GM21786 (cell line): ENCODE measurements around the gene ANKZF1.

Experiments used
- ATAC-seq: cut with Tn5 transposase; IDR thresholded peaks from one replicate; pipeline ENCODE4 v1.9.1; 2021; ENCODE audit not compliant: unreplicated experiment

The ANKZF1 gene

DNA sequence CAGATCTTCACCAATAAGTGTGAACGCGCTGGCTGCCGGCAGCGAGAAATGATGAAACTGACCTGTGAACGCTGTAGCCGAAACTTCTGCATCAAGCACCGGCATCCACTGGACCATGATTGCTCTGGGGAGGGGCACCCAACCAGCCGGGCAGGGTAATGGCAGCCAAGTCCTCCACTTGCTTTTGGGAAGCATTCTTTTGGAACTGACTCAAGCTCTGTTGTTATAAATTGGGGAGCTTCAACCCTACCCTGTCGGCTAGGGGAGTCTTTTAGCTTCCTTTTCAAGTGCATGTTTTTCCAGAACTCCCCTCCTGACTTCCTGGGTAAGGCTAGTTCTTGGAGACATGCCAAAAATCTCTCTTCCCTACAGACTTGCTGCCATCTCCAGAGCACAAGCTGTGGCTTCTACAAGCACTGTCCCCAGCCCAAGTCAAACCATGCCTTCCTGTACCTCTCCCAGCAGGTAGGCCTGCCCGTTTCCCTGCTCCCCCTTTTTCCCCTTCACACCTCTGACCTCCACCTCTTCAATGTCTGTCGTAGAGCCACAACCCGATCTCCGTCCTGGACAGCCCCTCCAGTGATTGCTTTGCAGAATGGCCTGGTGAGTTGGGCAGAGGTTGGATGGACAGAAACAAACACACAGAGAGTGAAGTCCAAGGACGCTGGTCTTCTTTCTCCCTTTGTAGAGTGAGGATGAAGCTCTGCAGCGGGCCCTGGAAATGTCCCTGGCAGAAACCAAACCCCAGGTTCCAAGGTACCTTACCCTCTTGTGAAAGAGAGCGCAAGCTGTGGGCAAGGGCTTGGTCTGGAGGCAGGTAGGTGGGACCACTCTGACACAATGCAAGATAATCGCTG lies 21.5 kb upstream of the ANKZF1 start:
- ATAC-seq, result no peak

DNA sequence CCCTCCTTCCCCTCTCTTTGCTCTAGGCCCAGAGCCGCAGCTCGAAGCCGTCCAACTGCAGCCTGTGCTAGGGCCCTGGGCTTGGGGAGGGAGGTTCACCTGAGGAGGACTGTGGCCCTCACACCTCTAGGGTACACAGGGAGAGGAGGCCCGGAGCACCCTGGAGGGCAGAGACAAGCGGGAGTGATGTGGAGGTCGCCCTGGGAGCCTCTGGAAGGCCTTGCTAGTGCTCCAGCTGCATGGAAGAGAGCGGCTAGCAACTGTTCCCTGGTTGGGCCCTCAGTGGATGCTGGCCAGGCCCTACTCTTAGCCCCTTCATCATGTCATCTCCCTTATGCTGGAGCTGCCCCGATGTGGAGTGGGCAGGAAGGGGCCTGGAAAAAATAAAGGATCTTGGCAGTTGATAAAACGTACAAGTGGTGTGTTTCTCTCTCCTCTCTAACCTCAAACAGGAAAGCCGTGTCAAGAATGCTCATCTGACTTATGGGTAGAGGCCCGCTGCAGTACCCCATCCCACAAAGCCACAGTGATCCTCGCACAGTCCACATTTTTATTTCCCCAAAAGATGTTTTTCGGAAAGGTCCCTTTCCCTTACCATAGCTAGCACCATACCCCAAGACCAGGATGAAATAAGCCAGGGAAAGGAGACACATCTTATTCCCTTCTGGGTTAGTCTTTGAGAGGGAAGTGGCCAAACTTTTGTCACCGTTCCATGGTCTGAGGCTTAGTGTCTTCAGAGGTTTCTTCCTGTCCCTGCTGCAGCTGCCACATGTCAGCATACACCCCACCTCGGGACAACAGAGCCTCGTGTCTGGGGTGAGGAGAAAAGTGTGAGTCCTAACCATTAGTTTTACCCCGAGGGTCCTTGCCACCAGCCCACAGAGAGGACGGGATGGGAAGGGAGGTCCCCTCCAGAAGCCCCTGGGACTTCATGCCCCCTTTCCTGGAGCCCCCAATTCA lies 20.1 kb upstream of the ANKZF1 start:
- ATAC-seq, result no peak

DNA sequence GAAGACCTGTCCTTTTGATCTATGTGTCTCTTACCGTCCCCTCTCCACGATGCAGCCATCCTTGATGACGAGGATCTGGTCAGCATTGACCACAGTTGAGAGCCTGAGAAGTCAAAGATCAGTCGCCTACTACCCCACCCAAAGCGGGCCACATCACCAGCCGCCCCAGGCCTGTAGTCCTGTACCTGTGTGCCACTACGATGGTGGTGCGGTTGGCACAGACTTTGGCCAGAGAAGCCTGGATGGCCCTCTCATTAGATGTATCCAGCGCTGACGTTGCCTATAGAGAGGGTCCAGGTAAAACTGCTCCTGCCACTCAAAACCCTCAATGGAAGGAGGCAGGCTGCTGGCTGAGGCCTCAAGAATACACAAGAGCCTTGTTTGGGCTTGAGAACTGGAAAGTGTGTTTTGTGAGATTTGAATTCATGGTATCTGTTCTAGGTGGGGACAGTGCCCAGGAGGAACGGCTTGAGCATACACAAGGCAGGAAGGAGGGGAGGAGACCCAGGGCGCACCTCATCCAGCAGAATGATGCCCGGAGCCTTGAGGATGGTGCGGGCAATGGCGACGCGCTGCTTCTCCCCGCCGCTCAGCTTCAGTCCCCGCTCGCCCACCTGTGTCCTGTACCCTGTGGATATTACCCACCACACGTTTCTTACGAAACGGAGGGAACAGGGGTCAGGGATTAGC lies 19.3 kb upstream of the ANKZF1 start:
- ATAC-seq, result no peak

DNA sequence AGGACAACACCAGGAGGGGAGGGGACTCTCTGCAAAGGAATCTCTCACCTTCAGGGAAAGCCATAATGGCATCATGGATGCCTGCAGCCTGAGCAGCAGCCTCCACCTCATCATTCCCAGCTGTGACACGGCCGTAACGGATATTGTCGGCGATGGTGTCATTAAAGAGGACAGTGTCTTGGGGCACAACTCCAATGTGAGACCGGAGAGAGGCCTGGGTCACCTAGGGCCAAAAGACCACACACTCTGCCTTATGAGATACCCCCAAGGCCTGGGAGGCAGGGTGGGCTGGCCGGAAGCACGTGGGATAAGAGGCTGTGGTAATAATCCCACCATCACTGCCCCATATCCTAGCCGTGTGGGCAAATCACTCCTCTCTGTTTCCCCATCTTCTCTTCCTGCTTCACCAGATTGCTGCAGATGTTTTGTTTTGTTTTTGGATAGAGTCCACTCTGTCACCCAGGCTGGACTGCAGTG lies 18.7 kb upstream of the ANKZF1 start:
- ATAC-seq, result no peak

DNA sequence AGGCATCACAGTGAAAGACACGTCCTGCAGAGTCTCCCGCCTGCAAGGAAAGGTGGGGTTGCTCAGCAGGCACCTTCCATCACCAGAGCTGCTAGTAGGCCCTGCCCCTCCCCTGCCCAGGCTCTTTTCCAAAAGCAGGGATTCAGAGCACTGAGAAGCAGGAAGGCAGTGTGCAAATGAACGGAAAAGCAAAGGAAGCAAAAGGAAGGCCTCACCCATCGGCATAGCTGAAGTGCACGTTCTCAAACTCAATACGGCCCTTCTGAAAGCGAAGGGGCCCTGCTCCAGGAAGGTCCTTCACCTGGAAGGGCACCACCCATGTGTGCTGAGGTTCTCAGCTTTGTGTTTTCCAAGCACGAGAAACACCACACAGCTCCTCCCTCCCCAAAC lies 16.6 kb upstream of the ANKZF1 start:
- ATAC-seq, result no peak

DNA sequence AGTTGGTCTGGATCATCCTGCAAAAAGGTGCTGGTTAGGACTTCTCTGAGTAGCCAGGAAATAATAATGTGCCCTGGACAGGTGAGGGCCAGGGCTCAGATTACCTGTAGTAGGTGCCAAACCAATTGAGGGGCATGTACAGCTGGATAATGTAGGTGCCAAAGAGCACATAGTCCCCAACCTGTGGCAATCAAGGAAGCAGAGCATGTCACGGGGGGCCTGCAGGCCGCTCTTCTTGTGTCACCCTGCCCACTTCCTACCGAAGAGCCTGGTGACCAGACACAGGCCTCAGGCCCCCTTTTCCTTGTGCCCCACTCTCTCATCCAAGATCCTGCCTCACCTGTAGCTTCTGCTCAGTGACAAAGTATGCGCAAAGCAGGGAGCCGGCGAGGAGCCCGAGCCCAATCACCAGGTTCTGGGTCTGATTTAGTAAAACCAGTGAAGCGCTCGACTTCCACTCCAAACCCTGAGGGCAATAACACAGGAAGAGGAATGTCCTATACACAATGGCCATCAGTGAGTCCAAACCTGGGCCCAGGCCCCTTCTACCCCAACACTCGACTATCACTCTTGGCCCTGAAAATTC lies 16.0 kb upstream of the ANKZF1 start:
- no peak for ATAC-seq

DNA sequence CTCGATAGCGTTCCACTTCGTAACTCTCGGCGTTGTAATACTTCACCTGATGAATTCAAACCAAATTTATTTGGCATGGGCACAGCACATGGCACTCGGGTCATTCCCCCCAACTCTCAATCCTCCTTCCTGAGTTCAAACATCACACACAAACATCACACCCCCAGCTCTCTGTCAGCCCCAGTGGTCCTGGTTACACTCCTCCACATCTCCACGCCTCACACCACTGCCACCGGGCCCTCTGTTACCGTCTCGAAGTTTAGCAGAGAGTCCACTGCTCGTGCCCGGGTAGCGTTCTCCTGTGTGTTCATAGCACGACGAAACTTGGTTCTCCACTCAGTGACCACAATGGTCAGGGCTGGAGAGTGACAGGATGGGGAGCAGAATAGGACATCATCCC lies 15.5 kb upstream of the ANKZF1 start:
- no peak for ATAC-seq

DNA sequence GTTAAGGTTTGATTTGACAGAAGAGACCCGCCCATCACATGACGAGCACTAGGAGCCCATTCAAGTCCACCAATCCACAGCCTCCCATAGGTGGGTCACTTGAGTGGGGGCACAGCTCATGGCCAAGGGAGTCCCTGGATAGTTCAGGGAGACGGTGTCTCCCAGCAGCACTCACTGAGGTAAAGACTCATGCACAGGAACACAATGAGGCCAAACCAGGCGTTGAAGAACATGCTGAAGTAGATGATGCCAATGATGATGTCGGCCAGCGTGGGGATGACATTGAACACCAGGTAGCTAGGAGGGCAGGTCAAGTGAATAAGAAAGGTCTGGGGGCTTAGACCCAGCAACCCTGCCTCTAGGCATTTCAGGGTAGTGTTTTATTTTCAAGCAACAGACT lies 14.8 kb upstream of the ANKZF1 start:
- no peak for ATAC-seq

DNA sequence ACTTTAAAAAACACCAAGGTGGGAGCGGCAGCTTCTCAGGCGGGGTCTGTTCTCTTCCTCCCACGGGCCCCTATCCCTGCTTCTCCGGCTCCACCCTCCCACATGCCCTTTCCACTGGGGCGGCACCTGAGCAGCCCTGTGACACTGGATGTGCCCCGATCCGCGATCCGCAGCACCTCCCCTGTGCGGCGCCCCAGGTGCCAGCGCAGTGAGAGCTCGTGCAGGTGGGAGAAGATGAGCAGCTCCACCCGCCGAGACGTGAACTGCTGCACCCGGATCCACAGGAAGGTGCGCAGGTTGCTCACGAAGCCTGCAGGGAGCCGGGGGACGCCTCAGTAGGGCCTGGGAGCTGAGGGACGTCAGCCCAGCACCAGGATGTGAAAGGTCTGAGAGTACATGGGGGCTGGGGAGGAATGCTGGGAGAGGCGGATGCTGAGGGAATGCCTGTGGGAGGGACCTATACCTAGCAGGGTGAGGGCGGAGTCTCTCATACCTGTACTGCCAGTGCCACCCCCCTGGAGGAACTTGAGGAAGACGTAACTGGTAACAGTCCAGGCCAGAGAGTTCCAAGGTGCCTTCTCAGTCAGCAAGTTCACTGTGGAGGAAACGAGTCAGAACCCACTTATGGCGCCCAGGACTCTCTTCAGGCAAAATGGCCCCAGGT lies 13.6 kb upstream of the ANKZF1 start:
- ATAC-seq, result no peak

DNA sequence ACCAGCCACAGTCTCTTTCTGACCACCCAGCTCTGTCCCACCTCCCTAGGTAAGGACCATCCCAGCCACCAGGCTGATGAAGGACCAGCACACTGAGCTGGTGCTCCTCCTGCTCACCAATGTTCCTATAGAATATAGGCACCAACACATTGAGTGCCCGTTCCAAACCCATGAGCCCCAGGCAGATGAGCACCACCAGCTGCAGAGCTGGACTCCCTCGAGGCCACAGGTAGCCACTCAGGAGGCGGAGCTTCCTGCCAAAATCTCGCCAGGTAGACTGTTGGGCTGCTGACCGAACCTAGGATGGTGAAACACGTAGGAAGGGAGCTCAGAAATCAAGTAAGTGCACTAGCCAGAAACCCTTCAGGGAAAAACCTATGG lies 13.1 kb upstream of the ANKZF1 start:
- no peak for ATAC-seq

DNA sequence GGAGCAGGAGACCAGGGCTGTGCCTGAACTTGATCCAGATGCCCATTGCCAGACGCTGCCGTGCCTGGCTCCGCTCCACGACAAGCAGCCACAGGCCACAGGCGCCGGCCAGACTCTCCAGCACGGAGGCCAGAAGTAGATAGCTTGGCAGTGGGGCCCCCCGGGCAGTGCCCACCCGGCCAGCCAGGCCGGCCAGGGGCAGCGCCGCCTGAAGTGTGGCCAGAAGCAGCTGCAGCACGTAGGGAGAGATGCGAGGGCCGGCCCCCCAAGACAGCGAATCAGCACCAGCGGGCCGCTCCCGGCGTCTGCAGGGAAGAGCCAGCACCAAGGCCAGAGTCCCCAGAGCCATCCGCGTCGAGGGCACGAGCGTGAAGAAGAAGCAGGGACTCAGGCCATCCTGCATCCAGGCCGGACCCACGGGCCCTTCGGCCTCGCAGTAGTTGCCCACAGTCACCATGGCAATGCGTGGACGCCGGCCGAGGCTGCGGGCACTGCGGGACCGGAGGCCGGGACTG lies 11.3 kb upstream of the ANKZF1 start:
- peak; percentile 27 for ATAC-seq

DNA sequence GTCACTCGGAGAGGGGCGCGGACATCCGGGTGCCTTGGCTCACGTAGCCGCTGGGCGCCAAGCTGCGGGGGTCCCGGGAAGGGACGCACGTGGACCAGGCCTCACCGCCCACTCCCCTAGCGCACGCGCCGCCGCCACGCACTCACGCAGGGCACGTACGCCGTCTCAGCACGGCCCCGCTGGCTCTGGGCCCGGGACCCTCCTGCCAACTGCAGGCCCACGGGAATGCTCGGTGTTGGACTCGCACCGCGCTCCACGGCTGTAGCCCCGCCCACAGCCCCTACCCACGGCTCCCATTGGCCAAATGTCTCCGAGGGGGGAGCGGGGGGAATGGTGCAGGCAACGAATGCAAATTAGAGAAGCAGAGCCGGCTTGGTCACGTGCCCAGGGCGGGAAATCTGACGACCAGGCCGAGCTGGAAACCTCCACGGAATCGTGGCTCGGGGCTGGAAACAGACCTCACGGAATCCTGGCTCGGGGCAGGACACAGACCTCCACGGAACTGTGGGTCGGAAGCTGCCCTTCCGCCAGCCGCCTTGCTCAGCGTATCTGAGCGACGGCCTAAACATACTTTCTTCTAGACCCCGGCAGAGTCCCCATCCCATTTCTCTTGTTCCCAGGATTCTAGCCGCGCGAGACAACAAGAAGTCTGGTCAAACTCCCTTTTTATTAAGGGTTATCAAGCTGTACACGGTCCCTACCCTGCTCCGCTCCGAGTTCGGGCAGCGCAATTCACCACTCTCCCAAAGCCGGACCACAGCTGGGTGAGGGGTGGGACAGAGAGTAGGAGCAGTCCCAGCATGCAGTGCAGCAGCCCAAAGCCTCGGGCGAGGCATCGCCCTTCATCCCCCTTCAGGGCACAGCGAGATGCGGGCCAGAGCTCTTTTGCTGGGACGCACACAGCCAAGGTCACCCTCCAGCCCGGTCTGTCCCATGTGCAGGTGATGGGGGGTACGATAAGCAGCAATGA lies 10.6 kb upstream of the ANKZF1 start, which contains the start of gene ABCB6:
ABCB6 (minus strand) TSS at position 227 of the 970 bp plus-strand sequence. CDS start 285 bp downstream, outside the sequence.
- peak; percentile 74 for ATAC-seq

DNA sequence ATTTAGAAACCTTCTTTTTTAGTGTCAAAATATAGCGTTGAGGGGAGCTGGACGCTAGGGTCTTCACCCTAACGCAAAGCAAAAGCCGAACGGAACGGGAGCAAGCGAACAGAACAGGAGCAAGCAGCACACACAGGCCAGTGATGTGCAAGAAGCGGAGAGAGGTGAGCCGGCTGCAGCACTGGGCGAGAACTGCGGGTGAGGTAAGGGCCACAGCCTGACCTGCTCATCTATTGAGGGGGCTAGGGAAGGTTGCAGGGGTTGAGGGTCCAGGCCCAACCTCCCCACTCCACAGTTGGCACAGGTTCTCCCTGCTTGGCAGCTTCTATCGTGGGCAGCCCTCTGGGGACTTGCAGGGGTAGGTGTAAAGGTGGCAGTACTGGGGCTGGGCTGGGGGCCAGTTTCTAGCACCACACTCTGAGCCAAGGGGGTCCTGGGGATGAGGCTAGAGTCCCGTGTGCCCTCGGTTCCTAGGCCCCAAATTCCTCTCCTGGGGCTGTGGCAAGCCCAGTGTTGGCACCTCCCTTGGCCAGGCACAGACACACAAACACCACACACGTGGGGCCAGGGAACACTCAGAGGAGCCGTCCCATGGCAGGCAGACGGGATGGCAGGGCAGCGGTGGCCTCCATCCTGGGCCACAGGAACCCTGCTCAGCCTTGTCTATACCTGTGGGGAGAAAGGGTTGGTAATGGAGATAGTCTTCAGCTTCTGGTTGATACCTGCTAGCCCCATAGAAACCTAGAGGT lies 9.6 kb upstream of the ANKZF1 start:
- ATAC-seq, result no peak

DNA sequence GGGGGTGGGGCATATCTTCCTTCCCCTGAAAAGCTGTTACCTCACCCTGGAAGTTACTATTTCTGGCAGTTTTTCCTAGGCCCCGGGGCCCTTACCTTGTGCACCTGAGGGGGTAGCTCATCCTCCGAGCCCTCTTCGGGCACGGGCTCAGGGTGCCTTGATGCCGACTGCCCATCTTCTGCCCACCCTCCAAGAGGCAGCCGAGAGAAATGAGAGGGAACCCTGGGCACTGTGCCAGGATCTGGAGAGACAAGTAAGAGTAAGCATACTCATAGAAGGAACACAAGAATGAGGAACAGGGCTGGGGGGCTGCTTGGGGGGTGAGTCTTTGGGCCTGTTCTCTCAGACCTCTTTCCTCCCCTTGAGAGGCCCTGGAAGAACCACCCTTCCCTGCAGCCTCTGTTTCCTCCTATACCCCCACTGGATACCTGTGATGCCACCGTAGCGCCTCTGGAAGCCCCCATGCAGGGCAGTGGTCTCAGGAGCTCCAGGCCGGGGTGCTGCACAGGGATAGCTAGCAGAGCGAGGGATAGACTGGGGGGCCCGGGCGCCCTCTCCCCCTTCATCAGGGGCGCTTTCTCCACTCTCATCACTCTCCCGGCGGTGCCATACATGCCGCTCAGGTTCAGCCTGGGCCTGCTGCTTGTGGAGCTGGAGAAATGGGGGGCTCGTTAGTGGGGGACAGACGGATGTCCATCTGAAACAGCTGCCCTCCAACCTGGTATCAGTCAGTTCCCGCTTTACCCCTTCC lies 8.8 kb upstream of the ANKZF1 start:
- no peak for ATAC-seq

DNA sequence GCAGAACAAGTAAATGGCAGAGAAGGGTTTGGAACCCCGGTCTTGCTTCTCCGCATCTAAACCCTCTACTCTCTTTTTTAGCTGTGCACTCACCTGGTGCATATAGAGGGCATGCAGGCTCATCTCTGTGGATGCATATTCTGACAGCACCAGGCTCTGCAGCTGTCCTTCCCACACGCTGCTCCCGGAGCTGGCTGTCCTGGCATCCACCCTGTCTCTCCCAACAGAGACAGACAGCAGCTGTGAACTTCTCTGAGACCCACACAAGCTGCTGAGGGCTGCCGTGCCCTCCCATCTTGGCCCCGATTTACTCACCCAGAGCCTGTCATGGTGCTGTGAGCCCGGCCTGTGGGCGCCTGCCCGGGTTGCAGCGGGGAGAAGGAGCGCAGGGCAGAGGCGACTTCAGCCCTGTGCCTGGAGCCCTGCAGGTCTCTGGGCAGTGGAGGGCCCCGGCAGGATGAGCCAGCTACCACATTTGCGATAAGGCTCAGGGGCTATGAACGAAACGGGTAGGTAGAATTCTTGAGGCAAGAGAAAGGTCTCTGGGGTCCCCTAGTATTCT lies 7.6 kb upstream of the ANKZF1 start:
- ATAC-seq, result no peak

DNA sequence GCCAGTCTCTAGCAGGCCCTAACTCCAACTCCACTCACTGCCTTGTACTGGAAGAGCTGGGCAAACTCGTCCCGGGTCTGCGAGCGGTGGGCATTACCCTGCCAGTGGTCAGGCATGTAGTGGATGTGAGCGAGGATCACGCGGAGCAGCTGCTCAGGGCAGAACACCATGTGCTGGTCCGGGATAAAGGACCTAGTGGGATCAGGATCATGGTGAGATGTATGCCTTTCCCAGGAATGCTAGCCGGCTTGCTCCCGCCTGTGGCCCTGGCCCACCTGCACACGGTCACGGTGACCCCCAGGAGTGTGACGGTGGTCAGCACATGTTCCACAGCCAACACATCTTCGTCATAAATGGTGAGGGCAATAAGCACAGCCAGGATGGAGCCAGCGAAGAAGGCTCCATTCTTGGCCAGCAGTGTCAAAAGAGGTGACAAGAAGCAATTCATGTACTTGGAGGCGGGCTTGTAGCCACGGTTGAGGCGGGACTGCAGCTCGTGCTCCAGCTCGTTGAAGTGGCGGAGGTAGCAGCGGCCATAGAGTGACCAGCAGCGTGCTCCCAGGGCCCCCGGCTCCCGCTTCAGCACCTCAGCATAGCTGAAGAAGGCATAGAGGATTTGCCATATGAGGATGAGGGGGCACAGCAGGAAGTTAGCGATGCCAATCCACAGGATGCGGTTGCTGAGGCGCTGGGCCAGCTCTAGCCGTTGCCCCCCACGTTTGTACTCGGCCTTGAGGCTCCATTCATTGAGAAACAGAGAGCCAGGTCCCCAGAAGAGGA lies 5.6 kb upstream of the ANKZF1 start:
- no peak for ATAC-seq
